H1 (cell line): Measurements from ENCODE around the gene OIP5. TPM values are rescaled to one million over a fixed set of nuclear protein-coding genes. Genes with fewer than 3 reads are reported as not detected.

Source experiments
- CBX5 ChIP-seq: fragments of 300-800, 300-1000 bp; sonication (generic); IDR thresholded peaks from 2 replicates; pipeline ENCODE4 v1.7.1; 2016; ENCODE audit warnings: antibody characterized with exemption, low read length, low read depth
- CEBPB ChIP-seq: IDR thresholded peaks from 2 replicates; pipeline ENCODE4 v1.6.1; 2012; ENCODE audit warnings: low read depth, low read length
- FOSL1 ChIP-seq: IDR thresholded peaks from 2 replicates; pipeline ENCODE4 v1.6.1; 2011; ENCODE audit warnings: mild to moderate bottlenecking, low read depth, low read length, moderate library complexity; ENCODE audit not compliant: insufficient read depth
- GABPA ChIP-seq: IDR thresholded peaks from 2 replicates; pipeline ENCODE4 v1.6.1; 2011; ENCODE audit warnings: mild to moderate bottlenecking, low read length, moderate library complexity, borderline replicate concordance; ENCODE audit not compliant: insufficient read depth
- GTF2F1 ChIP-seq: IDR thresholded peaks from 2 replicates; pipeline ENCODE4 v1.6.1; 2012; ENCODE audit warnings: low read depth, low read length, improper control_type of control experiment, borderline replicate concordance
- JUN ChIP-seq: IDR thresholded peaks from 2 replicates; pipeline ENCODE4 v1.6.1; 2011; ENCODE audit warnings: low read depth, mild to moderate bottlenecking, improper control_type of control experiment, low read length
- JUND ChIP-seq: IDR thresholded peaks from 2 replicates; pipeline ENCODE4 v1.6.1; 2011; ENCODE audit warnings: mild to moderate bottlenecking, improper control_type of control experiment, low read length
- KDM5A ChIP-seq: fragments of 200-600 bp; IDR thresholded peaks from 2 replicates; pipeline ENCODE4 v1.7.1; 2012; ENCODE audit warnings: mild to moderate bottlenecking, low read length, inconsistent platforms, mixed read lengths
- MAFK ChIP-seq: IDR thresholded peaks from 2 replicates; pipeline ENCODE4 v1.6.1; 2012; ENCODE audit warnings: low read depth, mild to moderate bottlenecking, improper control_type of control experiment, low read length
- PHF8 ChIP-seq: fragments of 200-600 bp; sonication (generic); conservative IDR thresholded peaks from 2 replicates; pipeline ENCODE4 v1.7.1; 2012; ENCODE audit warnings: low read depth, mild to moderate bottlenecking, inconsistent platforms, low read length, moderate library complexity
- RAD21 ChIP-seq, 2 experiments: IDR thresholded peaks in 1 of 2; conservative IDR thresholded peaks in 1 of 2; 2 replicates each; pipeline ENCODE4 v1.6.1; 2011; ENCODE audit warnings: low read depth in 2 of 2, low read length in 2 of 2, improper control_type of control experiment in 1 of 2, inconsistent platforms in 1 of 2, mild to moderate bottlenecking in 1 of 2, moderate library complexity in 1 of 2
- RXRA ChIP-seq: IDR thresholded peaks from 2 replicates; pipeline ENCODE4 v1.6.1; 2011; ENCODE audit warnings: low read depth, mild to moderate bottlenecking, low read length, moderate library complexity; ENCODE audit not compliant: insufficient read depth
- TAF7 ChIP-seq: optimal IDR thresholded peaks from 2 replicates; pipeline ENCODE3; 2011; ENCODE audit warnings: low read depth, mild to moderate bottlenecking, inconsistent platforms, low read length, moderate library complexity, borderline replicate concordance
- TBP ChIP-seq: IDR thresholded peaks from 2 replicates; pipeline ENCODE4 v1.6.1; 2011; ENCODE audit warnings: low read depth, low read length, improper control_type of control experiment
- TCF12 ChIP-seq: IDR thresholded peaks from 2 replicates; pipeline ENCODE4 v1.6.1; 2011; ENCODE audit warnings: low read depth, mild to moderate bottlenecking, low read length
- polyA plus RNA-seq, 7 experiments: library from polyadenylated mRNA; depleted of rRNA in 3 of 7; stranded (reverse) in 5 of 7; unstranded in 2 of 7; fragments of >200 nt in 5 of 7; fragments of 200-250 nt in 2 of 7; gene quantifications; 1 replicate in 5 of 7; 2 replicates in 1 of 7; 4 replicates in 1 of 7; pipeline versions ENCODE4 v1.2.1 to v1.2.3, GENCODE V29; 2011 to 2013; ENCODE audit warnings: missing spikeins in 2 of 7, mixed read lengths in 2 of 7
- total RNA-seq: library from RNA; stranded (reverse); fragmentation: NEBNext Ultra II Directional; extraction: Animal tissue kit (Norgen Biotek cat#: 25700); gene quantifications from 2 replicates; pipeline ENCODE4 v1.2.1, GENCODE V29; 2021
- TF ChIP-seq, protein P1 (sequence below): IDR thresholded peaks from 2 replicates; pipeline ENCODE4 v1.6.1; 2012; ENCODE audit warnings: inconsistent platforms
- TF ChIP-seq, protein P2 (sequence below): IDR thresholded peaks from 2 replicates; pipeline ENCODE4 v1.6.1; 2012; ENCODE audit warnings: inconsistent platforms
- TF ChIP-seq, protein P3 (sequence below): IDR thresholded peaks from 2 replicates; pipeline ENCODE4 v1.6.1; 2011; ENCODE audit warnings: low read length, improper control_type of control experiment

Gene OIP5
- total and polyA plus RNA-seq, 2 of the 8 experiments (the other 6 are each of a cell fraction or from before 2014, with no cell fraction given) = 34.8 to 44.5 TPM

DNA sequence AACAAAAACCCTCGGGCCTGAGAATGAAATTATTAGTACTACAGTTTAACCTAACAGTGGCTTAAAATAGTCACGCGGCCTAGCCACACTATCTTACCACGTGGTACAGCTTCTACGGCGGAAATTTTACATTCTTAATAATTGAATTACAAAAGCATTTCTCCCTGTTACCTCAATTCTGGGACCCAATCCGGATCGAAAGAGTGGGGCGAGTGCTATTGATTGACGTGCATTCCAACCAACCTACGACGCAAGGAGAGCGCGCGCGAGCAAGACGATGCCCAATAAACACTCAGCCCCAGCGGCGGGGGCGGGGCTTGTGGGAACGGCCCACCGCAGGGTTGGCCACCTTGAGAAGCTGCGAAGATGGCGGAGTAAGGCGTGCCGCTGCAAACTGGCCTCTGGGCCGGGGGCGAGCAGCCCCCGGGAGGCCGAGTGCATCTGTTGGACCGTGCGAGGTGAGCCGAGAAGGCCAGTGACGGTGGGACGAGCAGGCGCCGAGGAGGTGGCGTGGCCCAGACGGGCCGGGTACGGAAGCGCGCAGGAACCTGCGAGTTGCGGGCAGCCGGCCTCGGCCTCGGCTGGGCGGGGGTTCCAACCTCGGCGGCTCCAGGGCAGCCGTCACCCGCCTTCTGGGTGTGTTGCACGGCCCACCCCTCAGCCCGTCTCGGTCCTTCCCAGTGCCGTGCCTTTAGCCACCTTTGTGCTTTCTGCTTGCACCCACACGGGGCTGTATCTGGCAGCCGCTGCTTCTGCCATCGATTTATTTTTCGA is 48.6 kb downstream of the OIP5 start (continued):
- TF ChIP-seq MAFK (no peak), CEBPB (no peak), FOSL1 (peak; percentile 78; the same call in 1 of the 2 replicates), PHF8 (peak; percentile 98), GTF2F1 (0 out of 2 replicates have a peak, but pooled peaks have one; percentile 22), JUN (no peak), TAF7 (peak; percentile 93), KDM5A (no peak), TBP (peak; percentile 92), RXRA (no peak), GABPA (no peak), JUND (no peak), TCF12 (no peak), CBX5 (no peak), RAD21 (IDR thresholded peaks at IDR 0.05 in 1 of 2, conservative IDR thresholded peaks at IDR 0.05 in 1 of 2; ENCODE audit: low read depth in 2 of 2, low read length in 2 of 2) (no peak)
- TF ChIP-seq, protein P1, sequence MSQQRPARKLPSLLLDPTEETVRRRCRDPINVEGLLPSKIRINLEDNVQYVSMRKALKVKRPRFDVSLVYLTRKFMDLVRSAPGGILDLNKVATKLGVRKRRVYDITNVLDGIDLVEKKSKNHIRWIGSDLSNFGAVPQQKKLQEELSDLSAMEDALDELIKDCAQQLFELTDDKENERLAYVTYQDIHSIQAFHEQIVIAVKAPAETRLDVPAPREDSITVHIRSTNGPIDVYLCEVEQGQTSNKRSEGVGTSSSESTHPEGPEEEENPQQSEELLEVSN = no peak; the same call in 1 of the 2 replicates
- TF ChIP-seq, protein P2, sequence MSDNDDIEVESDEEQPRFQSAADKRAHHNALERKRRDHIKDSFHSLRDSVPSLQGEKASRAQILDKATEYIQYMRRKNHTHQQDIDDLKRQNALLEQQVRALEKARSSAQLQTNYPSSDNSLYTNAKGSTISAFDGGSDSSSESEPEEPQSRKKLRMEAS = peak; percentile 54; the same call in 1 of the 2 replicates
- TF ChIP-seq, protein P3, sequence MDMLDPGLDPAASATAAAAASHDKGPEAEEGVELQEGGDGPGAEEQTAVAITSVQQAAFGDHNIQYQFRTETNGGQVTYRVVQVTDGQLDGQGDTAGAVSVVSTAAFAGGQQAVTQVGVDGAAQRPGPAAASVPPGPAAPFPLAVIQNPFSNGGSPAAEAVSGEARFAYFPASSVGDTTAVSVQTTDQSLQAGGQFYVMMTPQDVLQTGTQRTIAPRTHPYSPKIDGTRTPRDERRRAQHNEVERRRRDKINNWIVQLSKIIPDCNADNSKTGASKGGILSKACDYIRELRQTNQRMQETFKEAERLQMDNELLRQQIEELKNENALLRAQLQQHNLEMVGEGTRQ = peak; percentile 66
